ENCODE measurements around the gene C19orf12.
A peak's percentile ranks its signal among the peaks of the same experiment; 100 is the strongest.
"Not testable (repeated sequence)": the region's sequence is repeated elsewhere in the genome, so short reads cannot be mapped to it uniquely, and the experiment has no call there.

Gene C19orf12

GRCh38 chr19:29675120-29675649 lies 39.9 kb downstream of the C19orf12 start:
- no peak for DNase-seq

GRCh38 chr19:29674374-29675119 lies 40.5 kb downstream of the C19orf12 start:
- no peak for DNase-seq

- no peak for DNase-seq
Observed at GRCh38 chr19:29673451-29674371, 41.4 kb downstream of the C19orf12 start.

- peak; percentile 92 for DNase-seq
Observed at GRCh38 chr19:29672933-29673336, 42.1 kb downstream of the C19orf12 start.

- peak; percentile 28 for DNase-seq
Observed at GRCh38 chr19:29672319-29672932, 42.6 kb downstream of the C19orf12 start.

- DNase-seq = peak; percentile 95
Observed at GRCh38 chr19:29671393-29672160, 43.5 kb downstream of the C19orf12 start.

GRCh38 chr19:29671026-29671392 lies 44.1 kb downstream of the C19orf12 start:
- DNase-seq = not testable (repeated sequence)

GRCh38 chr19:29670255-29670654 lies 44.8 kb downstream of the C19orf12 start:
- no peak for DNase-seq

- DNase-seq = no peak
Observed at GRCh38 chr19:29668746-29669609, 46.1 kb downstream of the C19orf12 start.

- DNase-seq = peak; percentile 82
Observed at GRCh38 chr19:29667901-29668341, 47.1 kb downstream of the C19orf12 start.

- no peak for DNase-seq
Observed at GRCh38 chr19:29667387-29667783, 47.7 kb downstream of the C19orf12 start.

GRCh38 chr19:29666578-29667386 lies 48.3 kb downstream of the C19orf12 start:
- peak; percentile 46 for DNase-seq

- DNase-seq = peak; percentile 28
Observed at GRCh38 chr19:29665826-29666577, 49.1 kb downstream of the C19orf12 start.

GRCh38 chr19:29665215-29665825 lies 49.7 kb downstream of the C19orf12 start, which contains the start of gene PLEKHF1:
Gene PLEKHF1, plus strand, starts transcription at chr19:29665461. Its CDS starts 8,379 bp downstream, at chr19:29673840.
- DNase-seq = peak; percentile 90

GRCh38 chr19:29664753-29665214 lies 50.3 kb downstream of the C19orf12 start:
- DNase-seq = no peak

- DNase-seq = no peak
Observed at GRCh38 chr19:29663861-29664752, 51.0 kb downstream of the C19orf12 start.

- DNase-seq = no peak
Observed at GRCh38 chr19:29662604-29663404, 52.3 kb downstream of the C19orf12 start.
